Measurements from ENCODE around the gene SYCP2.
A peak's percentile ranks its signal among the peaks of the same experiment; 100 is the strongest.
"Not testable (repeated sequence)": the region's sequence is repeated elsewhere in the genome, so short reads cannot be mapped to it uniquely, and the experiment has no call there.

Gene SYCP2, protein sequence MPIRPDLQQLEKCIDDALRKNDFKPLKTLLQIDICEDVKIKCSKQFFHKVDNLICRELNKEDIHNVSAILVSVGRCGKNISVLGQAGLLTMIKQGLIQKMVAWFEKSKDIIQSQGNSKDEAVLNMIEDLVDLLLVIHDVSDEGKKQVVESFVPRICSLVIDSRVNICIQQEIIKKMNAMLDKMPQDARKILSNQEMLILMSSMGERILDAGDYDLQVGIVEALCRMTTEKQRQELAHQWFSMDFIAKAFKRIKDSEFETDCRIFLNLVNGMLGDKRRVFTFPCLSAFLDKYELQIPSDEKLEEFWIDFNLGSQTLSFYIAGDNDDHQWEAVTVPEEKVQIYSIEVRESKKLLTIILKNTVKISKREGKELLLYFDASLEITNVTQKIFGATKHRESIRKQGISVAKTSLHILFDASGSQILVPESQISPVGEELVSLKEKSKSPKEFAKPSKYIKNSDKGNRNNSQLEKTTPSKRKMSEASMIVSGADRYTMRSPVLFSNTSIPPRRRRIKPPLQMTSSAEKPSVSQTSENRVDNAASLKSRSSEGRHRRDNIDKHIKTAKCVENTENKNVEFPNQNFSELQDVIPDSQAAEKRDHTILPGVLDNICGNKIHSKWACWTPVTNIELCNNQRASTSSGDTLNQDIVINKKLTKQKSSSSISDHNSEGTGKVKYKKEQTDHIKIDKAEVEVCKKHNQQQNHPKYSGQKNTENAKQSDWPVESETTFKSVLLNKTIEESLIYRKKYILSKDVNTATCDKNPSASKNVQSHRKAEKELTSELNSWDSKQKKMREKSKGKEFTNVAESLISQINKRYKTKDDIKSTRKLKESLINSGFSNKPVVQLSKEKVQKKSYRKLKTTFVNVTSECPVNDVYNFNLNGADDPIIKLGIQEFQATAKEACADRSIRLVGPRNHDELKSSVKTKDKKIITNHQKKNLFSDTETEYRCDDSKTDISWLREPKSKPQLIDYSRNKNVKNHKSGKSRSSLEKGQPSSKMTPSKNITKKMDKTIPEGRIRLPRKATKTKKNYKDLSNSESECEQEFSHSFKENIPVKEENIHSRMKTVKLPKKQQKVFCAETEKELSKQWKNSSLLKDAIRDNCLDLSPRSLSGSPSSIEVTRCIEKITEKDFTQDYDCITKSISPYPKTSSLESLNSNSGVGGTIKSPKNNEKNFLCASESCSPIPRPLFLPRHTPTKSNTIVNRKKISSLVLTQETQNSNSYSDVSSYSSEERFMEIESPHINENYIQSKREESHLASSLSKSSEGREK (N-terminal part only)

GRCh38 chr20:59933296-59933848 is at the start of gene SYCP2:
Gene SYCP2 (minus strand): TSS chr20:59933637. CDS start chr20:59922413, 11,224 bp downstream.
- peak in 1 of 2 donors; percentile 34 for DNase-seq

- no peak for DNase-seq
Measured at GRCh38 chr20:59983076-59983475, 49.6 kb upstream of the SYCP2 start.

GRCh38 chr20:59977086-59977485 is 43.6 kb upstream of the SYCP2 start:
- no peak for DNase-seq

DNA sequence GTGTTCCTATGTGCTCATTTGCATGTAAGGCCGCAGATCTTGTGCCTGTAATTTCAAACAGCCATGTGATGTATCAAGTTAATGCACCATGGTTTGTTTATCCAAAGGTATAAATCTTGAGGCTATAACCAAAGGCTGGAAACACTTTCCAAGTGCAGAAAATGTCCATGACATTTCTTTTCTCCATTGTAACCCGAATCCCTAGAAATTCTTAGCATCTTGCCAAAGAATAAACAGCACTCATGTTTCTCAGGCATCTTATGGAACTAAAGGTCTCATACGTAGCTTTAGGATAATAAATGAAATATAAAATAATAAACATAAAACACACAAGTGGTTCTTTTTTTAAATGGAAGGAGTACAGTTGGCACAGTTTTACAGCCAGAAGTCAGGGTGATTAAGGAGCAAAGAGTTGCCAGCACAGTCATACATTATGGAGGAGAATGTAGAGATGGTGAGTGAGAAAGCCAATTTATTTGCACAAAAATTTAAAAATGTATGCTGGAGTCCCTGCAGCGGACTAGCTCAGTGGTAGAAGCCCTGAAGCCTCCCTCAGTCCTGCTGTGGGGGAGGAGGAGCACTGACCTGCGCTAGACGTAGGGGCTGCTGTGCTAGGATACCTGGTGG is 42.8 kb upstream of the SYCP2 start:
- DNase-seq: no peak

- DNase-seq: no peak
Measured at GRCh38 chr20:59972037-59972801, 38.8 kb upstream of the SYCP2 start.

DNA sequence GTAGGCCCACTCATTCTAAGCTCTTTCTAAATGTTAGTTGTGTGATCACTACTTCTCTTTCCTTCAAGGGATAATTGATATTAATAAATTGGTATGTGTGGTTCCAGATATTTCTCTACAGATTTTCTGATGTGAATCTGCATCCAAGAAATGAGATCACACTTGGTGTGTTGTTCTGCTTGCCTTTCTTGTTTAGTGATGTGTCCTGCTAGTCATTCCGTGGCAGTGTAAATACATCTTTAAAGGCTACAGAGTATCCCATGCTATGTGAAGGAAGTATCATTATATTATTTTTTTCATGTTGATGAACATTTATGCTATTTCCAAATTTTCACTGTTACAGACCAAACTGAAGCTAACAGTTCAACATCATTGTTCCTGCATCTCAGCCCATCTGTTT is 38.0 kb upstream of the SYCP2 start:
- DNase-seq: no peak

GRCh38 chr20:59966428-59966827 is 33.0 kb upstream of the SYCP2 start:
- no peak for DNase-seq

DNA sequence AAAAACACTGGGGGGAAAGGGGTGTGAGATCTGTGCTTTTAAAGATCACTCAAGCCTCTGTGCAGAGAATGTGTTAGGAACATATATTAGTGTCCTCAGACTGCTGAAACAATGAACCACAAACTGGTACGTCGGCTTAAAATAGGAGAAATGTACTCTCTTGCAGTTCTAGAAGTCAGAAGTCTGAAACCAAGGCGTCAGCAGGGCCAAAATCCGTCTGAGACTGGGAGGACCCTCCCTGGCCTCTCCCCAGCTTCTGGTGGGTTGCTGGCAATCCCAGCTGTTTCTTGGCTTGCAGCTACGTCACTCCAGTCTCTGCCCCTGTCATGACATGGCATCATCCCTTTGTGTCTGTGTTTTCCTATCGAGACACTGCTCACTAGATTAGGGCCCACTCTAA is 28.7 kb upstream of the SYCP2 start:
- no peak for DNase-seq

GRCh38 chr20:59961423-59961822 is 28.0 kb upstream of the SYCP2 start:
- DNase-seq: no peak

DNA sequence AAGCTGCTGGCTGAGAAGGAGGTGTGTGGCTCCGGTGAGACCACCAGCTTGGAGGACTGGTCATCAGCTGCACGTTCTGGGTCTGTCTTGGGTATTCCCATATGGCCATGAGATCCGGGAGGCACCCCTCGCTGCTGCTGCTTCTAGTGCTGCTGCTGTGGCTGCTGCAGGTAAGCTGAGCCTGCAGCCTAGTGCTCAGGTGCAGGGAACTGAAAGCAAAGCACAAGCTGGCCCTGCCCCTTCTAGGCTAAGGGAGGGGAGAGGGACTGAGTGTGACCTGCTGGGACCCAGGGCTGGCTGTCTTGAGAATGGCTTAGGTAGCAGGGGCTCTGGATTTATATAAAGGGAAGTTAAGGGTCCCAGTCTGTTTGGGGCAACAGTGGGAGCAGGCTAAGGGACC is 25.2 kb upstream of the SYCP2 start:
- DNase-seq: no peak

DNA sequence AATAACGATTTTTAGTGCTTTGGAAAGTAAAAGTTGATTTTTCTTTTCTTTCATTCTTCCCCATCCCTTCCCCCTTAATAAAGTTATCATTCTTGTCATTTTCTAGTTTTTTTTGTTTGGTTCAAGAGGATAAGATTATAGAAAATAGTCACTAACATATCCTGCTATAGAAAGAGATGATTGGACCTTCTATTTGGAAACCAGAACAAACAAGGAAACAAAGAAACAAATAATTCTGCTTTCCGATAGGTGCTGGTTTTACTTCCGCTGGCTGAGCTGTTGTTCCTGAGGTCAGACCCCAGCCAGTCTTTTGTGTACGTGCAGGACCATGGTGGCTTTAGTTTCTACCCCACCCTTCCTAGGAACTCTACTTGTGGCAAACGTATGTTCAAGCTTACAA is 24.7 kb upstream of the SYCP2 start, which contains the start of gene CDH26:
Gene CDH26, plus strand, starts transcription at position 301 of the 400 bp plus-strand sequence. CDS start 304 bp downstream, outside the sequence.
- DNase-seq: no peak

DNA sequence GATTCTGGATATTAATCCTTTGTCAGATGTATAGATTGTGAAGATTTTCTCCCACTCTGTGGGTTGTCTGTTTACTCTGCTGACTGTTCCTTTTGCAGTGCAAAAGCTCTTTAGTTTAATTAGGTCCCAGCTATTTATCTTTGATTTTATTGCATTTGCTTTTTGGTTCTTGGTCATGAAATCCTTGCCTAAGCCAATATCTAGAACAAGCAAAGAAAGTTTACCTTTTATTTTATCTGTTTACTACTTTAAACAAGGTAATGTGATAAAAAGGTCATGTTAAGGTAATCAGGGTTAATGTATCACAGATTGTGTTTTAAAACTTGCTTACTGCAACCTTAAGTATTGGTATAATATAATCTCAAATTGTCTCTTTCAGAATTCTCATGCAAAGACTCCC is 24.1 kb upstream of the SYCP2 start:
- DNase-seq: not testable (repeated sequence)

GRCh38 chr20:59955131-59955796 is 21.8 kb upstream of the SYCP2 start:
- DNase-seq: no peak

DNA sequence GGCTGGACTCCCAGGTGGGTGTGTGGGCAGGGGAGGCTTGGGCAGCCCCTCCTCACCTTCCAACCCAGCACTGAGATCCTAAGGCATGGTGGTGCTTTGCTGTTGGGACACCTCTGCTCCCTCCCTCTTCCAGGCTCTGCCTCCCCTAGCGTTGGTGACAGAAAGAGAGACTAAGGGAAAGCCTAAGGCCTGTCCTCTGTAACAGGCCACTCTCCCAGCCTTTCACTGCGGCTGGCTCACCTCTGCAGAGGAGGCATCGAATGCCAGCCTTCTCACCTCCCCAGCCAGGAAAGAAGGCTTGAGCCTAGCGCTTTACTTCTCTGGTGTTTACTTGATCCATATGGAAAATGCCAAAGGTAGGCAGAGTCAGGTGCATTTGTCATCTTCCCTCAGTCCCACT is 21.3 kb upstream of the SYCP2 start:
- DNase-seq: no peak

DNA sequence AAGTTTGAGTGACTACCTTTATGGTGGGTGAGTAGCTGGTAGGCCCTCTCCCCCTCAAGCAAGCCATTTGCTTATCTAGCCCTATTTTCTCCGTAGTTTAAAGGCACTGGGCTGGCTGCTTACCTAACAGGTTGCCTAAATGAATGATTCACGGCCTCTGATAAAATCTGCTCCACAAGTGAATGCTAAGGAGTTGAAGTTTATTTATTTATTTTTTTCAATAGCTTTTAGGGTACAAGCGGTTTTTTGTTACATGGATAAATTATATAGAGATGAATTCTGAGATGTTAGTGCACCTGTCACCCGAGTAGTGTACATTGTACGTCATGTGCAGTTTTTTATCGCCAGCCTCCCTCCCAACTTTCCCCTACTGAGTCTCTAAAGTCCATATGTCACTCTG is 16.5 kb upstream of the SYCP2 start:
- DNase-seq: no peak

- no peak for DNase-seq
Measured at GRCh38 chr20:59948828-59949720, 15.6 kb upstream of the SYCP2 start.

DNA sequence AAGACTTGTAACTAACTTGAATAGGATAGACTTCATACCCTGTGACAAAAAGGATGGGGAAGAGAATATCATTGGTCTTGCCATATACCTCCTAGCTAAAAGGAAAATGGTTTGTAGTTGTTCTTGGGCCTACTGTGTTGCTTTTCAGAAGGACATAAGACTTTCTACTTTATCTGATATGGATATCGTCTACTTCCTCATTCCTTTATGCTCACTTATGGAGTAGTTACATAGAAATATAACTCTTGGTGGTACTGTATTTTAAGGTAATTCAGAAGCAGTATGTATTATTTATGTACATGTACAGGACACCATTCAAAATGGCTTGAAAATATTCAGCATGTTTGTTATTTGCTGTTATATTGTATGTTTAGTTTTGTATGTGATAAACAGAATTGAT is 14.8 kb upstream of the SYCP2 start:
- DNase-seq: no peak

- DNase-seq: no peak
Measured at GRCh38 chr20:59947376-59947775, 13.9 kb upstream of the SYCP2 start.

DNA sequence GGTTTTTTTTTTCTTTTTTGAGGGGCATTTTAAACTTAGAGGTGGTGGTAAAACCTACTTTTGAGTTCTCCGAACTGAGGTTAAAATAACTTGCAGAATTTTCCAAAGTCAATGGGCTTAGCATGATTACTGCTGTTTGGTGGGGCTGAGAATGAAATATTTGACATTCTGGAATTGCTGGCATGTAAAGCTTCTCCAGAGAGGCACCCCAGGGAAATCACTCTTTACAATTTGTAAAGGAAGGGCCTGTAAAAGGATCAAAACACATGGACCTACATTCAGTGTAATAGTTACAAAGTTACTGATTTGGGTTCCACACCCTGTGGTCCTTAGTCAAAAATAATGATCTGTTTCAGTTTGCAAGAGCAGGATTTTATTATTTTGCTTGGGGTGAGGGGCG is 12.3 kb upstream of the SYCP2 start:
- no peak for DNase-seq

DNA sequence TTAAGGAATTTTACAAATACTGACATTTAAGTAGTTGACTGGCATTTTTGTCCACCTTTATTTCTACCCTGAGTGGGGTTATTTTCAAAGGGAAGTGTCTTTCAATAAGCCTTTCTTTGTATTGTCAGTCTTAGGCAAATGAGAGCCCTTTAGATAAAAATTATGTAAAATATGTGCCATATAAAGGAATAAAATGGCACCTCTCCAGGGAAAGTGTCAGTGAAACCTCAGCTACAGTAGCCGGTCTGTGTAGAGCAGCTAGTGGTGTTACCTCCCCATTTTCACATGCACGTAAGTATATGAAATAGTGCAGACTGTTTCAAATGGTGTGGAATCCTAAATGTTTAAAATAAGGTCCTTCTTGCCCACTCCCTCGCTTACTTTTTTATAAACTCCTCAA is 11.7 kb upstream of the SYCP2 start:
- no peak for DNase-seq
